ENCODE data around the gene PTCH1.

The PTCH1 gene

GRCh38 chr9:95462249-95463147 is 54.3 kb downstream of the PTCH1 start:
- peak; percentile 18 for DNase-seq

GRCh38 chr9:95461448-95462248 is 55.1 kb downstream of the PTCH1 start:
- DNase-seq, result no peak

- DNase-seq, result no peak
These were observed 56.1 kb downstream of the PTCH1 start for GRCh38 chr9:95460518-95461164.

GRCh38 chr9:95459851-95460517 is 56.8 kb downstream of the PTCH1 start:
- no peak for DNase-seq

GRCh38 chr9:95459178-95459577 is 57.6 kb downstream of the PTCH1 start:
- DNase-seq, result no peak

- DNase-seq, result no peak
These were observed 58.1 kb downstream of the PTCH1 start for GRCh38 chr9:95458666-95459065.

- no peak for DNase-seq
These were observed 59.0 kb downstream of the PTCH1 start for GRCh38 chr9:95457769-95458168.

- no peak for DNase-seq
These were observed 61.1 kb downstream of the PTCH1 start for GRCh38 chr9:95455714-95456113.

GRCh38 chr9:95452176-95452575 is 64.6 kb downstream of the PTCH1 start:
- no peak for DNase-seq

- DNase-seq, result no peak
These were observed 65.7 kb downstream of the PTCH1 start for GRCh38 chr9:95451065-95451426.

GRCh38 chr9:95450171-95451064 is 66.4 kb downstream of the PTCH1 start:
- DNase-seq, result no peak

GRCh38 chr9:95449016-95449415 is 67.8 kb downstream of the PTCH1 start:
- DNase-seq, result no peak

- no peak for DNase-seq
These were observed 68.9 kb downstream of the PTCH1 start for GRCh38 chr9:95447660-95448420.

- no peak for DNase-seq
These were observed 69.8 kb downstream of the PTCH1 start for GRCh38 chr9:95446984-95447383.

- no peak for DNase-seq
These were observed 70.5 kb downstream of the PTCH1 start for GRCh38 chr9:95446259-95446658.

GRCh38 chr9:95444160-95444559 is 72.6 kb downstream of the PTCH1 start:
- DNase-seq, result no peak

- no peak for DNase-seq
These were observed 73.5 kb downstream of the PTCH1 start for GRCh38 chr9:95443301-95443700.

GRCh38 chr9:95441081-95441480 is 75.7 kb downstream of the PTCH1 start:
- DNase-seq, result no peak

GRCh38 chr9:95440447-95440846 is 76.3 kb downstream of the PTCH1 start:
- no peak for DNase-seq

GRCh38 chr9:95438561-95439357 is 78.0 kb downstream of the PTCH1 start:
- DNase-seq, result no peak
